PC-3 (cell line): ENCODE measurements around the gene MBNL1. TPM values are rescaled to one million over a fixed set of nuclear protein-coding genes. Genes with fewer than 3 reads are reported as not detected.

Experiments
- ATAC-seq: fragments of 200-7000 bp; cut with Tn5 transposase; 2 replicates; pipeline ENCODE4 v1.9.1; 2020; ENCODE audit warnings: mild to moderate bottlenecking, moderate library complexity
- BruUV-seq: library from RNA; stranded (reverse); fragments of 400-500 nt; replicated peaks from 2 replicates; lab custom pipeline; 2021; lab: Mats Ljungman, UMichigan
- CTCF ChIA-PET: fragments of 300-600 bp; sonication (Branson Sonifier 250); formaldehyde crosslinking; loops from one replicate; lab custom pipeline; 2022; ENCODE audit warnings: antibody characterized with exemption; lab: Charles Lee
- POLR2A ChIA-PET: fragments of 300-600 bp; sonication (Branson Sonifier 250); formaldehyde crosslinking; loops from one replicate; lab custom pipeline; 2022; ENCODE audit warnings: antibody characterized with exemption; ENCODE audit not compliant: unreplicated experiment; lab: Charles Lee
- DNase-seq: peaks from one replicate; pipeline ENCODE4 v3.0.0-alpha.2; 2015
- H2AFZ ChIP-seq: fragments of 300-600 bp; sonication (generic); 2 replicates; pipeline ENCODE4 v1.6.0; 2016; ENCODE audit warnings: antibody characterized with exemption, low read length
- H3F3A ChIP-seq: fragments of 300-600 bp; sonication (generic); one replicate; pipeline ENCODE4 v1.6.0; 2017; ENCODE audit warnings: antibody characterized with exemption, low read length, control low read depth, mild to moderate bottlenecking; ENCODE audit not compliant: unreplicated experiment
- H3K27ac ChIP-seq: fragments of 300-600 bp; sonication (generic); 2 replicates; pipeline ENCODE4 v1.5.1; 2016; ENCODE audit warnings: mild to moderate bottlenecking, low read length
- H3K27me3 ChIP-seq: fragments of 300-600 bp; sonication (generic); 2 replicates; pipeline ENCODE4 v1.6.1; 2016; ENCODE audit warnings: low read length, mixed read lengths
- H3K36me3 ChIP-seq: fragments of 300-600 bp; sonication (generic); 2 replicates; pipeline ENCODE4 v1.6.1; 2016; ENCODE audit warnings: low read depth, mixed run types, low read length, mixed read lengths
- H3K4me1 ChIP-seq: fragments of 300-600 bp; sonication (generic); 2 replicates; pipeline ENCODE4 v1.5.1; 2016; ENCODE audit warnings: low read length; ENCODE audit not compliant: insufficient read depth
- H3K4me2 ChIP-seq: fragments of 300-600 bp; sonication (generic); 2 replicates; pipeline ENCODE4 v1.6.0; 2016; ENCODE audit warnings: low read length
- H3K4me3 ChIP-seq: fragments of 300-600 bp; sonication (generic); 2 replicates; pipeline ENCODE4 v1.5.1; 2016; ENCODE audit warnings: mild to moderate bottlenecking, low read length, mixed read lengths
- H3K79me2 ChIP-seq: fragments of 300-600 bp; sonication (generic); 2 replicates; pipeline ENCODE4 v1.6.1; 2017; ENCODE audit warnings: low read length, mixed read lengths
- H3K9ac ChIP-seq: fragments of 300-600 bp; sonication (generic); 2 replicates; pipeline ENCODE4 v1.6.0; 2016; ENCODE audit warnings: mild to moderate bottlenecking, low read length
- H3K9me2 ChIP-seq: fragments of 300-600 bp; sonication (generic); replicated peaks from 2 replicates; pipeline ENCODE4 v1.6.1; 2016; ENCODE audit warnings: mixed run types, low read length, mixed read lengths
- H3K9me3 ChIP-seq: fragments of 300-600 bp; sonication (generic); 2 replicates; pipeline ENCODE4 v1.6.1; 2016; ENCODE audit warnings: low read length, mixed read lengths
- H4K20me1 ChIP-seq: fragments of 300-600 bp; sonication (generic); 2 replicates; pipeline ENCODE4 v1.6.1; 2016; ENCODE audit warnings: low read length, mixed read lengths
- CTCF ChIP-seq: fragments of 300-600 bp; sonication (generic); conservative IDR thresholded peaks from 2 replicates; pipeline ENCODE4 v1.5.1; 2017; ENCODE audit warnings: antibody characterized with exemption, low read depth, mild to moderate bottlenecking, low read length
- EZH2 ChIP-seq: fragments of 300-600 bp; sonication (generic); IDR thresholded peaks from one replicate; pipeline ENCODE4 v1.6.1; 2017; ENCODE audit warnings: antibody characterized with exemption, mild to moderate bottlenecking, low read length; ENCODE audit not compliant: unreplicated experiment
- EZH2phosphoT487 ChIP-seq: fragments of 300-600 bp; sonication (generic); IDR thresholded peaks from 2 replicates; pipeline ENCODE4 v1.6.1; 2018; ENCODE audit warnings: mild to moderate bottlenecking, antibody characterized with exemption, low read length, borderline replicate concordance
- intact Hi-C: fragments of 100-400 bp; cut with micrococcal nuclease; formaldehyde crosslinking; loops from 2 replicates; pipeline ENCODE4 v1.9.0; 2023
- total RNA-seq: library from RNA; depleted of rRNA; stranded (reverse); fragments of >200 nt; gene quantifications from 2 replicates; pipeline ENCODE4 v1.2.3, GENCODE V29; 2014

Gene MBNL1
- total RNA-seq, 1 experiment from 2014 or later = 161 TPM

- H3K79me2 ChIP-seq = peaks cover 82% of the 10 kb centered on the region
- H2AFZ ChIP-seq = no peak overlapping the region
- H3K9me2 ChIP-seq = no peaks in the 10 kb centered on the region
- H3K4me1 ChIP-seq = no peaks in the 10 kb centered on the region
- ATAC-seq (no peak), DNase-seq (no peak)
- CTCF ChIA-PET = no interaction called here
- POLR2A ChIA-PET = no interaction called here
- H3K36me3 ChIP-seq = peaks cover 14% of the 10 kb centered on the region
- intact Hi-C loops = no loop called here
- H3K9me3 ChIP-seq = no peaks in the 10 kb centered on the region
- H3K4me3 ChIP-seq = no peak overlapping the region
- no peak overlapping the region for H3K4me2 ChIP-seq
- no peaks in the 10 kb centered on the region for H4K20me1 ChIP-seq
- H3F3A ChIP-seq = no peaks in the 10 kb centered on the region
- BruUV-seq = no TSS peak
- H3K9ac ChIP-seq = no peak overlapping the region
- no peak for TF ChIP-seq EZH2phosphoT487
- TF ChIP-seq CTCF = no peak
- TF ChIP-seq EZH2 = no peak
- no peak overlapping the region for H3K27ac ChIP-seq
- no peaks in the 10 kb centered on the region for H3K27me3 ChIP-seq
Measured at GRCh38 chr3:152339881-152340505, 71.3 kb downstream of the MBNL1 start.

GRCh38 chr3:152345233-152345632 is 76.5 kb downstream of the MBNL1 start:
- Histone ChIP-seq H3K27ac (no peak overlapping the region), H3K4me3 (no peak overlapping the region), H2AFZ (no peak overlapping the region), H3K79me2 (peaks cover 86% of the 10 kb centered on the region), H3K4me2 (no peak overlapping the region), H4K20me1 (peaks cover 8% of the 10 kb centered on the region; the same call in 1 of the 2 replicates), H3K9ac (no peak overlapping the region), H3K9me2 (no peaks in the 10 kb centered on the region), H3K27me3 (no peaks in the 10 kb centered on the region), H3F3A (peaks cover 7% of the 10 kb centered on the region), H3K36me3 (0 out of 2 replicates have a peak, but pooled peaks cover 9% of the 10 kb centered on the region), H3K4me1 (peaks cover 30% of the 10 kb centered on the region), H3K9me3 (no peaks in the 10 kb centered on the region)
- ChIA-PET CTCF (no interaction called here), POLR2A (no interaction called here)
- intact Hi-C loops = no loop called here
- DNase-seq (no peak), ATAC-seq (no peak)
- BruUV-seq = no TSS peak
- TF ChIP-seq EZH2 = no peak
- TF ChIP-seq CTCF = no peak
- TF ChIP-seq EZH2phosphoT487 = no peak

GRCh38 chr3:152346058-152346457 is 77.3 kb downstream of the MBNL1 start:
- ChIA-PET POLR2A (interaction anchor here (0.5 kb wide), 1 partner anchor 219 kb away, joined by 3 read pairs; no protein-coding TSS in a partner anchor), CTCF (no interaction called here)
- TF ChIP-seq EZH2 (no peak), EZH2phosphoT487 (no peak), CTCF (no peak)
- intact Hi-C loops = no loop called here
- Histone ChIP-seq H3K27me3 (no peaks in the 10 kb centered on the region), H3K4me1 (peaks cover 38% of the 10 kb centered on the region), H3K9ac (no peak overlapping the region), H3K79me2 (peaks cover 88% of the 10 kb centered on the region), H3K4me2 (no peak overlapping the region), H3K9me2 (no peaks in the 10 kb centered on the region), H3K4me3 (no peak overlapping the region), H3F3A (peaks cover 7% of the 10 kb centered on the region), H3K9me3 (no peaks in the 10 kb centered on the region), H3K27ac (no peak overlapping the region), H4K20me1 (peaks cover 8% of the 10 kb centered on the region; the same call in 1 of the 2 replicates), H3K36me3 (0 out of 2 replicates have a peak, but pooled peaks cover 9% of the 10 kb centered on the region), H2AFZ (no peak overlapping the region)
- DNase-seq (no peak), ATAC-seq (no peak)
- no TSS peak for BruUV-seq
